ENCODE data around the gene UBE2Q2. TPM values are rescaled to one million over a fixed set of nuclear protein-coding genes. Genes with fewer than 3 reads are reported as not detected.

The UBE2Q2 gene
- polyA plus RNA-seq, 1 donor from 2014 or later, result 83.8 TPM

- Histone ChIP-seq H3K9ac (ENCODE audit: low read length) (peak within 1 kb of the TSS; percentile 91), H3K27me3 (ENCODE audit: insufficient read depth, low read depth, low read length) (no peaks in the 10 kb centered on the region), H2AFZ (ENCODE audit: low read depth, low read length) (peak within 1 kb of the TSS; percentile 88), H3K9me2 (ENCODE audit: insufficient read depth, low read length) (no peaks in the 10 kb centered on the region), H3F3A (ENCODE audit: insufficient read depth, low read length, poor library complexity, severe bottlenecking) (peaks cover 5% of the 10 kb centered on the region), H3K4me2 (ENCODE audit: low read length) (peak within 1 kb of the TSS; percentile 60), H3K79me2 (replicated peaks; ENCODE audit: insufficient read depth, low read length) (peaks cover 23% of the 10 kb centered on the region), H4K20me1 (ENCODE audit: insufficient read depth) (no peaks in the 10 kb centered on the region), H3K4me3 (ENCODE audit: low read length) (peak within 1 kb of the TSS; percentile 98), H3K36me3 (ENCODE audit: insufficient read depth, low read length) (no peaks in the 10 kb centered on the region), H3K9me3 (ENCODE audit: low read length) (no peaks in the 10 kb centered on the region), H3K27ac (ENCODE audit: low read length) (peak within 1 kb of the TSS; percentile 90)
- no peak for TF ChIP-seq EZH2 (IDR thresholded peaks at IDR 0.05; ENCODE audit: borderline replicate concordance, insufficient read depth, low read length, poor library complexity, severe bottlenecking)
- peak; percentile 84 for TF ChIP-seq MXI1 (conservative IDR thresholded peaks at IDR 0.05; ENCODE audit: poor library complexity, severe bottlenecking)
- peak; percentile 94 for TF ChIP-seq POLR2AphosphoS5 (IDR thresholded peaks at IDR 0.05)
- TF ChIP-seq SMC3 (conservative IDR thresholded peaks at IDR 0.05; ENCODE audit: poor library complexity), result no peak
- peak; percentile 49 for TF ChIP-seq EP300 (conservative IDR thresholded peaks at IDR 0.05; ENCODE audit: poor library complexity, severe bottlenecking)
- TF ChIP-seq TAF1 (IDR thresholded peaks at IDR 0.05; ENCODE audit: low read depth), result peak; percentile 83
- peak; percentile 17 for TF ChIP-seq RAD21 (conservative IDR thresholded peaks at IDR 0.05)
- peak; percentile 80 for TF ChIP-seq REST (IDR thresholded peaks at IDR 0.05; ENCODE audit: borderline replicate concordance)
- peak; percentile 19 for TF ChIP-seq CTCF (IDR thresholded peaks at IDR 0.05; ENCODE audit: poor library complexity, severe bottlenecking)
Observed at GRCh38 chr15:75903331-75904239, 60.3 kb downstream of the UBE2Q2 start, which contains the start of gene FBXO22. Gene FBXO22, plus strand, starts transcription at chr15:75903878. Its CDS starts 86 bp downstream, at chr15:75903964.

GRCh38 chr15:75905231-75905630, 62.0 kb downstream of the UBE2Q2 start:
- H3F3A ChIP-seq (ENCODE audit: insufficient read depth, low read length, poor library complexity, severe bottlenecking), result peaks cover 5% of the 10 kb centered on the region
- no peak overlapping the region for H3K27ac ChIP-seq (ENCODE audit: low read length)
- no peaks in the 10 kb centered on the region for H3K27me3 ChIP-seq (ENCODE audit: insufficient read depth, low read depth, low read length)
- H3K36me3 ChIP-seq (ENCODE audit: insufficient read depth, low read length), result no peaks in the 10 kb centered on the region
- peak overlapping the region; percentile 98 for H3K4me3 ChIP-seq (ENCODE audit: low read length)
- no peak overlapping the region for H3K9ac ChIP-seq (ENCODE audit: low read length)
- H3K9me3 ChIP-seq (ENCODE audit: low read length), result no peaks in the 10 kb centered on the region
- TF ChIP-seq POLR2AphosphoS5 (IDR thresholded peaks at IDR 0.05) (no peak), MXI1 (conservative IDR thresholded peaks at IDR 0.05; ENCODE audit: poor library complexity, severe bottlenecking) (no peak), EZH2 (IDR thresholded peaks at IDR 0.05; ENCODE audit: borderline replicate concordance, insufficient read depth, low read length, poor library complexity, severe bottlenecking) (no peak), REST (IDR thresholded peaks at IDR 0.05; ENCODE audit: borderline replicate concordance) (no peak), TAF1 (IDR thresholded peaks at IDR 0.05; ENCODE audit: low read depth) (no peak), EP300 (conservative IDR thresholded peaks at IDR 0.05; ENCODE audit: poor library complexity, severe bottlenecking) (no peak), RAD21 (conservative IDR thresholded peaks at IDR 0.05) (no peak), CTCF (IDR thresholded peaks at IDR 0.05; ENCODE audit: poor library complexity, severe bottlenecking) (no peak), SMC3 (conservative IDR thresholded peaks at IDR 0.05; ENCODE audit: poor library complexity) (no peak)
- H3K4me2 ChIP-seq (ENCODE audit: low read length), result no peak overlapping the region
- H3K9me2 ChIP-seq (ENCODE audit: insufficient read depth, low read length), result no peaks in the 10 kb centered on the region
- peaks cover 23% of the 10 kb centered on the region for H3K79me2 ChIP-seq (replicated peaks; ENCODE audit: insufficient read depth, low read length)
- no peaks in the 10 kb centered on the region for H4K20me1 ChIP-seq (ENCODE audit: insufficient read depth)
- no peak overlapping the region for H2AFZ ChIP-seq (ENCODE audit: low read depth, low read length)
